Suprapubic skin (tissue), 3 donors: ENCODE measurements around the gene IFNA7.

ENCODE experiments used
- POLR2A ChIP-seq, 2 donors: fragments of 450-650 bp; IDR thresholded peaks; one replicate each; pipeline ENCODE4 v1.6.1; 2017; ENCODE audit warnings: antibody characterized with exemption in 2 of 2, mild to moderate bottlenecking in 2 of 2, moderate library complexity in 2 of 2
- TF ChIP-seq, protein P1 (sequence below), 2 donors: fragments of 200-600 bp in 1 of 2; fragments of 450-650 bp in 1 of 2; sonication (generic) in 1 of 2; IDR thresholded peaks; one replicate each; pipeline ENCODE4 v1.5.1; 2016 to 2019; ENCODE audit warnings: antibody characterized with exemption in 2 of 2, mild to moderate bottlenecking in 1 of 2, moderate library complexity in 1 of 2

DNA sequence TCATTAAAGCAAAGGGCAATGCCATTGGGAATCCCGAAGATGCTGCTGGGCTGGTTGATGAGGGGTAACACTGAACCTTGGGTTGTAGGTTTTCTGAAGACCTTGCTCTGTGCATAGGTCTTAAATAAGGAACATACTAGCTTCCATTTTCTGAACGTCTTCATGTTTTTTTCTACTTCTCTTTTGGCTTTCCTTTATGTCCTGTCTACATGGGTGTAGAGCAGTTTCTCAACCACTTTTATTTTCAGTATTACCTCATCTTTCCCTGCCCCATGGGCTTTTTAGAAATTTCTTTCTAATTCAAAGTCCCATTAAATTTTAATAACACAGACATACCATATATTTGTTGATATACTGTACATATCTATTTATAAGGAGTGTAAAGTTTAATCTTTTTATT, 37.9 kb upstream of the IFNA7 start, which contains the start of gene IFNA14:
- TF ChIP-seq, protein P1, sequence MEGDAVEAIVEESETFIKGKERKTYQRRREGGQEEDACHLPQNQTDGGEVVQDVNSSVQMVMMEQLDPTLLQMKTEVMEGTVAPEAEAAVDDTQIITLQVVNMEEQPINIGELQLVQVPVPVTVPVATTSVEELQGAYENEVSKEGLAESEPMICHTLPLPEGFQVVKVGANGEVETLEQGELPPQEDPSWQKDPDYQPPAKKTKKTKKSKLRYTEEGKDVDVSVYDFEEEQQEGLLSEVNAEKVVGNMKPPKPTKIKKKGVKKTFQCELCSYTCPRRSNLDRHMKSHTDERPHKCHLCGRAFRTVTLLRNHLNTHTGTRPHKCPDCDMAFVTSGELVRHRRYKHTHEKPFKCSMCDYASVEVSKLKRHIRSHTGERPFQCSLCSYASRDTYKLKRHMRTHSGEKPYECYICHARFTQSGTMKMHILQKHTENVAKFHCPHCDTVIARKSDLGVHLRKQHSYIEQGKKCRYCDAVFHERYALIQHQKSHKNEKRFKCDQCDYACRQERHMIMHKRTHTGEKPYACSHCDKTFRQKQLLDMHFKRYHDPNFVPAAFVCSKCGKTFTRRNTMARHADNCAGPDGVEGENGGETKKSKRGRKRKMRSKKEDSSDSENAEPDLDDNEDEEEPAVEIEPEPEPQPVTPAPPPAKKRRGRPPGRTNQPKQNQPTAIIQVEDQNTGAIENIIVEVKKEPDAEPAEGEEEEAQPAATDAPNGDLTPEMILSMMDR (IDR thresholded peaks at IDR 0.05): no peak
- no peak for TF ChIP-seq POLR2A (IDR thresholded peaks at IDR 0.05)
